ENCODE results near the gene HBD.

DNA sequence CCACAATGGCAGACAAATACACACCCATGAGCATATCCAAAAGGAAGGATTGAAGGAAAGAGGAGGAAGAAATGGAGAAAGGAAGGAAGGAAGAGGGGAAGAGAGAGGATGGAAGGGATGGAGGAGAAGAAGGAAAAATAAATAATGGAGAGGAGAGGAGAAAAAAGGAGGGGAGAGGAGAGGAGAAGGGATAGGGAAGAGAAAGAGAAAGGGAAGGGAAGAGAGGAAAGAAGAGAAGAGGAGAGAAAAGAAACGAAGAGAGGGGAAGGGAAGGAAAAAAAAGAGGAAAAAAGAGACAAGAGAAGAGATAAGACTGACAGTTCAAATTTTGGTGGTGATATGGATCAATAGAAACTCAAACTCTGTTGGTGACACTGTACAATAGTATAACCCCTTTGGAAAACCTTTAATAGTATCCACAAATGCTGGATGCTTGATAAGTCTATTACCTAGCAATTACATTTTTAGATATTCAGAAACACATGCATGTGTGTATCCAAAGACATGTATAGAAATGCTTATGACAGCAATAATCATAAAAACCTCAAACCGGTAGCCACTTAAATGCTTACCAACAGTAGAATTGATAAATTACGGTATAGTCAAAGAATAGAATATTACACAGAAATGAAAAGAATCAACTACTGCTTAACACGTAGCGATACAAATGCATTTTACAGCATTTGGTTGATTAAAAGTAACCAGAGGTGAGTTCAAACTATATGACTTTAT, 1.2 kb upstream of the HBD start:
- TF ChIP-seq, protein P1, sequence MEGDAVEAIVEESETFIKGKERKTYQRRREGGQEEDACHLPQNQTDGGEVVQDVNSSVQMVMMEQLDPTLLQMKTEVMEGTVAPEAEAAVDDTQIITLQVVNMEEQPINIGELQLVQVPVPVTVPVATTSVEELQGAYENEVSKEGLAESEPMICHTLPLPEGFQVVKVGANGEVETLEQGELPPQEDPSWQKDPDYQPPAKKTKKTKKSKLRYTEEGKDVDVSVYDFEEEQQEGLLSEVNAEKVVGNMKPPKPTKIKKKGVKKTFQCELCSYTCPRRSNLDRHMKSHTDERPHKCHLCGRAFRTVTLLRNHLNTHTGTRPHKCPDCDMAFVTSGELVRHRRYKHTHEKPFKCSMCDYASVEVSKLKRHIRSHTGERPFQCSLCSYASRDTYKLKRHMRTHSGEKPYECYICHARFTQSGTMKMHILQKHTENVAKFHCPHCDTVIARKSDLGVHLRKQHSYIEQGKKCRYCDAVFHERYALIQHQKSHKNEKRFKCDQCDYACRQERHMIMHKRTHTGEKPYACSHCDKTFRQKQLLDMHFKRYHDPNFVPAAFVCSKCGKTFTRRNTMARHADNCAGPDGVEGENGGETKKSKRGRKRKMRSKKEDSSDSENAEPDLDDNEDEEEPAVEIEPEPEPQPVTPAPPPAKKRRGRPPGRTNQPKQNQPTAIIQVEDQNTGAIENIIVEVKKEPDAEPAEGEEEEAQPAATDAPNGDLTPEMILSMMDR (IDR thresholded peaks at IDR 0.05 in 2 of 3, conservative IDR thresholded peaks at IDR 0.05 in 1 of 3; ENCODE audit: borderline replicate concordance in 1 of 3, insufficient read depth in 1 of 3, low read depth in 2 of 3, low read length in 2 of 3): no peak
- TF ChIP-seq POLR2AphosphoS5 (IDR thresholded peaks at IDR 0.05; ENCODE audit: low read depth, low read length) (no peak), SP1 (IDR thresholded peaks at IDR 0.05; ENCODE audit: low read depth) (no peak), EZH2 (IDR thresholded peaks at IDR 0.05) (no peak), ZNF274 (IDR thresholded peaks at IDR 0.05; ENCODE audit: low read depth, low read length) (no peak)

All from HCT116 (cell line).